ENCODE results near the gene ARHGEF26. TPM values are rescaled to one million over a fixed set of nuclear protein-coding genes. Genes with fewer than 3 reads are reported as not detected.
A peak's percentile ranks its signal among the peaks of the same experiment; 100 is the strongest.

Gene ARHGEF26
- total RNA-seq, 2 experiments from 2014 or later: 0.04 TPM; not detected in 1

DNA sequence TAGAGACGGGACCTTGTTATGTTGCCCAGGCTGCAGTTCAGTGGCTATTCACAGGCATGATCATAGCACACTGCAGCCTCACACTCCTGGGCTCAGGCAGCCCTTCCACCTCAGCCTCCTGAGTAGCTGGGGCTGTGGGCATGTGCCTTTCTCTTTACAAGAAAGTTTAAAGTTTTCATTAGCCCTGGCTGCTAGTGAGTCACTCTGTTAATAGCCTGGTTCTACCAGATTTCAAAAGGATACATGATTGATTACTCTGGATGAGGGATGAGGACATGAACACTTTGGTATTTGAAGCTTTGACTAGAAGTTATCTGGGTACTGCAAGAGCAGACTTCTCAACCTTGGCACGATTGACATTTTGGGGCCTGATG, 108.0 kb downstream of the ARHGEF26 start:
- Mint-ChIP-seq H3K4me3 (no peak overlapping the region), H3K9me3 (no peaks in the 10 kb centered on the region), H3K36me3 (no peaks in the 10 kb centered on the region), H3K27me3 (peaks cover 17% of the 10 kb centered on the region), H3K4me1 (no peaks in the 10 kb centered on the region), H3K27ac (no peak overlapping the region)
- no peak for DNase-seq

DNA sequence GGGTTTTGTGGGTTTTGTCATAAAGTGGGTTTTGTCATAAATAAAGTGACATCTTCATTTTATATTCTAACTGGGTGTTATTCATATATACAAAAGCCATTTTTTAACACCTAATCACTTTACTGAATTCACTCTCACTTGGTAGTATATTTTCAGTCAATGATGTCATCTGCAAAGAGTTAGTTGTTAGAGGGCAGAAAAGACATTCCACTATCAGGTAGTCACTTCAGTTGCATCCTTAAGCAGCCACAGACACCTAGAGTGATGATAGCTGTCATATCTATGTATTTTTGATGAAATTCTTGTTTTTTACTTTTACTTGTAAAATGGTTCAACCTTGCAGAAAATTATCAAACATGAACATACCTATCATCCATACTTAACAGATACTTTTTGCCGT, 114.1 kb downstream of the ARHGEF26 start:
- Mint-ChIP-seq H3K36me3 (no peaks in the 10 kb centered on the region), H3K4me1 (no peaks in the 10 kb centered on the region), H3K27ac (no peak overlapping the region), H3K9me3 (no peaks in the 10 kb centered on the region), H3K4me3 (no peak overlapping the region), H3K27me3 (peaks cover 19% of the 10 kb centered on the region)
- DNase-seq: no peak

DNA sequence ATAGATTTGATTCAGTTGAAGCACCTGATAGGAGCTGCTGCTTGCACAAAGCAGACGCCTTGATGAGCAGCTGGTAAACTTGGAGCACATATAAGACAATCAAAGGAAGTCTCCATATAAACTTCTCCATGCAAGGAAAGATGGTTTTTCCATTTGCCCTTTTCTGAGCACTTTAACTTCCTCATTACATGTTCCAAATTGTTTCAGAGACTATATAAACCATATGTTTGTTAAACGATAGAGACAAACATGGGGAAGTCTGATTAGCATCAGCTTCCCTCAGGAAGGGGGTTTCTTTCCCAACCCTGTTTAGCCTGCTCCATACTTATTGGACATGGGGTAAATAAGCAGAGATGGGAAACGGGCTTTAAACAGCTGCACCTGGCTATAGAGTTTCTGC, 115.1 kb downstream of the ARHGEF26 start:
- DNase-seq: no peak
- no peak overlapping the region for H3K27ac Mint-ChIP-seq
- no peaks in the 10 kb centered on the region for H3K36me3 Mint-ChIP-seq
- H3K4me1 Mint-ChIP-seq: no peaks in the 10 kb centered on the region
- peaks cover 16% of the 10 kb centered on the region for H3K27me3 Mint-ChIP-seq
- H3K9me3 Mint-ChIP-seq: no peaks in the 10 kb centered on the region
- no peak overlapping the region for H3K4me3 Mint-ChIP-seq

DNA sequence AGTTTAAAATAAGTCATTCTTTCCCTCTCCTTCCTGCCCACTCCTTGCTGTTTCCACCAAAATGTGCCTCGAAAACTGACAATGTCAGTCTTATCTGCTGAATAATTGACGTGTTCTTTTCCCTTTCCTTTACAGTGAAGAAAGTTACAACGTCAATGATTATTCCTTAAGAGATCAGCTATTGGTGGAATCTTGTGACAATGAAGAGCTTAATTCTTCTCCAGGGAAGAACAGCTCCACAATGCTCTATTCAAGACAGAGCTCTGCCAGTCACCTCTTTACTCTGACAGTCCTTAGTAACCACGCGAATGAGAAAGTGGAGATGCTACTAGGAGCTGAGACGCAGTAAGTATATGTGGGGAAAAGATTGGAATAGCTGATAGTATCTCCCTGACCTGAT, 119.0 kb downstream of the ARHGEF26 start:
- no peak overlapping the region for H3K4me3 Mint-ChIP-seq
- no peaks in the 10 kb centered on the region for H3K4me1 Mint-ChIP-seq
- no peaks in the 10 kb centered on the region for H3K27me3 Mint-ChIP-seq
- DNase-seq: no peak
- no peak overlapping the region for H3K27ac Mint-ChIP-seq
- H3K36me3 Mint-ChIP-seq: no peaks in the 10 kb centered on the region
- no peaks in the 10 kb centered on the region for H3K9me3 Mint-ChIP-seq

- no peak for DNase-seq
- no peak overlapping the region for H3K4me3 Mint-ChIP-seq
- H3K27ac Mint-ChIP-seq: no peak overlapping the region
- no peaks in the 10 kb centered on the region for H3K36me3 Mint-ChIP-seq
- H3K9me3 Mint-ChIP-seq: no peaks in the 10 kb centered on the region
- H3K4me1 Mint-ChIP-seq: no peaks in the 10 kb centered on the region
- H3K27me3 Mint-ChIP-seq: no peaks in the 10 kb centered on the region
Measured at GRCh38 chr3:154241496-154241895, 120.3 kb downstream of the ARHGEF26 start.

DNA sequence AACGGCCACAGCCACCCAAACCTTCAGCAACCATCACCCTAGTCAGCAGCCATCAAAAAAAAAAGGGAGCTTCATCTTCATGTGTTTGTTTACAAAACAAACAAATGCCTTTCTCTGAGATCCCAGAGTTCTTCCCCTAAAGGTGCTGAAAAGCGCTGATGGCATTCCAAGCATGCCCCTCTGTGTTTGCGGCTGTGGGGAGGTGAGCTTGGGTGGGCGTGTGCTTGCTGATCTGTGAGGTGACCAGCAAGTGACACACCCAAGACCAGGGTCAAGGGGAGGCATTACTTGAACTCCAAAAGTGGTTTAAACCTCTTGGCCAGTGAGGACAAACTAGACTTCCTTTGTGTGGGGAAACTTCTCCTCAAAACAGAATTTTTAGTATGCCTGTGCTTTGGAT, 121.6 kb downstream of the ARHGEF26 start:
- H3K9me3 Mint-ChIP-seq: no peaks in the 10 kb centered on the region
- DNase-seq: no peak
- H3K4me3 Mint-ChIP-seq: no peak overlapping the region
- no peaks in the 10 kb centered on the region for H3K4me1 Mint-ChIP-seq
- H3K27me3 Mint-ChIP-seq: no peaks in the 10 kb centered on the region
- no peak overlapping the region for H3K27ac Mint-ChIP-seq
- peaks cover 2% of the 10 kb centered on the region for H3K36me3 Mint-ChIP-seq

- DNase-seq: no peak
- no peaks in the 10 kb centered on the region for H3K9me3 Mint-ChIP-seq
- peaks cover 5% of the 10 kb centered on the region for H3K36me3 Mint-ChIP-seq
- H3K4me3 Mint-ChIP-seq: no peak overlapping the region
- no peak overlapping the region for H3K27ac Mint-ChIP-seq
- no peaks in the 10 kb centered on the region for H3K27me3 Mint-ChIP-seq
- no peaks in the 10 kb centered on the region for H3K4me1 Mint-ChIP-seq
Measured at GRCh38 chr3:154243353-154243752, 122.2 kb downstream of the ARHGEF26 start.

DNA sequence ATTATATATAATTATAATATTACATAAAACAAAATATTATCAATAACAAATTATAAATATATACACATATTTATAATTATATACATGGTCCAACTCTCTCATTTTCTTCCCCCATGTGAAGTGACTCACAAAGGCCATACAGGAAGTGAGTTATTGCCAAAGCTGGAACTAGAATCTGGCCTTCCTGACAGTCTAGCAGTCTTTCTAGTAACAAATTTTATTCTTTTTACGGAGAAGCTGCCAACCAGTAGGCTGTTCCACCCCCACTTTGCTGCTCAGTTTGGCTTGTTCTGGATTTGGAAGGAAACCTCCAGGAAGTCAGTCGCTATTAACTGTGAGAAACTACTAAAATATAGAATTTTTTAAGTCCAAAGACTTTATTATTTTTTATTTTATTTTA, 123.5 kb downstream of the ARHGEF26 start:
- Mint-ChIP-seq H3K36me3 (peaks cover 8% of the 10 kb centered on the region), H3K4me3 (no peak overlapping the region)

DNA sequence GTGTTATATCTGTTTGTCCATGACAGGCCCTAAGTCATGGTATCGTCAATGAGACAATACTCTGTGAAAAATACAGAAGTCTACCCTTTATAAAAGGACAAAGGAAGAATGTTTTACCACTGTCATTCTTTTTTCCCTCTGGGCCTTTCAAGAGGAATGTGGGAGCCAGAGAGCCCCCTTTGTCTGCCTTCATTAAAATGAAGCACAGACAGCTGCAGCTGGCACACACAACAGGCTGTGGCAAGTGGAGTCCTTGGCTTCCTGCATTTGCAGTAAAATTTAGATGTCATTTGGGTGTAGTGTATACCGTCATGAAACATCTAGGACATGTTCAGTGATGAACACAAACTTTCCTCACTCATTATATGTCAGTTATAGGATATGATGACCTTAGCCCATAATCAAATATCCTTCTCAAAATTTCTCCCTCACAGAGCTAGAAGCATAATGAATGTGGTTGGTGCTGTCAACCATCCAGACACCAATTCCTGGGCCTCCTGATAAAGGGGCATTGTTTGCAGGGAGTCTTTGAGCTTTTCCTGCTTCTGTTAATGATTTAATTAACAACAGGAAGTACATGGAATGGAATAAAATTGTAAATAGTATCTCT, 126.7 kb downstream of the ARHGEF26 start:
- Mint-ChIP-seq H3K27me3 (no peaks in the 10 kb centered on the region), H3K9me3 (no peaks in the 10 kb centered on the region), H3K4me3 (no peak overlapping the region), H3K4me1 (peaks cover 1% of the 10 kb centered on the region), H3K36me3 (peaks cover 18% of the 10 kb centered on the region), H3K27ac (no peak overlapping the region)
- DNase-seq: no peak

More for the DNA sequence above, 123.5 kb downstream of the ARHGEF26 start:
- Mint-ChIP-seq H3K9me3 (no peaks in the 10 kb centered on the region), H3K4me1 (no peaks in the 10 kb centered on the region), H3K27ac (no peak overlapping the region), H3K27me3 (no peaks in the 10 kb centered on the region)
- no peak for DNase-seq

DNA sequence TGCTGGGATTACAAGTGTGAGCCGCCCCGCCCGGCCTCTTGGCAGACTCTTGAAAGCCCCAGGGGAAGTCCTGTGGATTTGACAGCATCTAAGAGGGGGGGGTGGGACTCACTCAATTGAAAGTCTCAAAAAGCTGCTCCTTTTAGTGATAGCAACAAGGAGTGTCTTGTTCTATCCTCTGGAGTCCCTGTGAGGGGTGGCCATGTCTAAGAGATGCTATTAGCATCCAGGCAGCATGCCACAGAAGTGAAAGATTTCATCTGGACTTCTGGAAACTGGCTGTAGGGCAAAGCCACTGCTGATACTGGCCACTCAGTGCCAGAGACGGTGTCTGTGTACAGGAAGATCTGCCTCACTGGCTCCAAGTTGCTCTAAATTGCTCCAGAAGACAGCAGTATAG, 129.1 kb downstream of the ARHGEF26 start:
- H3K9me3 Mint-ChIP-seq: no peaks in the 10 kb centered on the region
- no peak for DNase-seq
- no peak overlapping the region for H3K27ac Mint-ChIP-seq
- peaks cover 24% of the 10 kb centered on the region for H3K36me3 Mint-ChIP-seq
- peaks cover 2% of the 10 kb centered on the region for H3K4me1 Mint-ChIP-seq
- H3K27me3 Mint-ChIP-seq: no peaks in the 10 kb centered on the region
- H3K4me3 Mint-ChIP-seq: no peak overlapping the region

DNA sequence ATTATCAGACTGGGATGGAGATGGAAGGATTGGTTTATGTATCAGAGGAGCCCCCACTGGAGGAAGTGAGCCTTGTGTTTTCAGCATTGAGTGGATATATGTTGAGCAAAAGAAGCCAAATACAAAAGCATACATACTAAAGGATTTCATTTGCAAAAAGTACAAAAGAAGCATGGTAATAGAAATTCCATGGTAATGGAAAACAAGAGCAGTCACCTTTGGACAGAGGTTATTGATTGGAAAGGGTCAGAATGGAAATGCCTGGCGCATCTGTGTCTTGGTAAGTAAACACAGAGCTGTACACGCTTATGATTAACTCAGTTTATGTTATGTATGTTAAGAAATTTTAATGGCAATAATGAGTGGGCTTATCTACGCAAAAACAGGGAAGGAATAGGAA, 130.4 kb downstream of the ARHGEF26 start:
- H3K27ac Mint-ChIP-seq: no peak overlapping the region
- peaks cover 26% of the 10 kb centered on the region for H3K36me3 Mint-ChIP-seq
- no peaks in the 10 kb centered on the region for H3K27me3 Mint-ChIP-seq
- H3K9me3 Mint-ChIP-seq: no peaks in the 10 kb centered on the region
- DNase-seq: no peak
- peaks cover 2% of the 10 kb centered on the region for H3K4me1 Mint-ChIP-seq
- H3K4me3 Mint-ChIP-seq: no peak overlapping the region

- peaks cover 2% of the 10 kb centered on the region for H3K4me1 Mint-ChIP-seq
- H3K27me3 Mint-ChIP-seq: no peaks in the 10 kb centered on the region
- peaks cover 24% of the 10 kb centered on the region for H3K36me3 Mint-ChIP-seq
- no peaks in the 10 kb centered on the region for H3K9me3 Mint-ChIP-seq
- no peak overlapping the region for H3K27ac Mint-ChIP-seq
- no peak overlapping the region for H3K4me3 Mint-ChIP-seq
- DNase-seq: peak; percentile 55
Measured at GRCh38 chr3:154252759-154253638, 131.8 kb downstream of the ARHGEF26 start.

DNA sequence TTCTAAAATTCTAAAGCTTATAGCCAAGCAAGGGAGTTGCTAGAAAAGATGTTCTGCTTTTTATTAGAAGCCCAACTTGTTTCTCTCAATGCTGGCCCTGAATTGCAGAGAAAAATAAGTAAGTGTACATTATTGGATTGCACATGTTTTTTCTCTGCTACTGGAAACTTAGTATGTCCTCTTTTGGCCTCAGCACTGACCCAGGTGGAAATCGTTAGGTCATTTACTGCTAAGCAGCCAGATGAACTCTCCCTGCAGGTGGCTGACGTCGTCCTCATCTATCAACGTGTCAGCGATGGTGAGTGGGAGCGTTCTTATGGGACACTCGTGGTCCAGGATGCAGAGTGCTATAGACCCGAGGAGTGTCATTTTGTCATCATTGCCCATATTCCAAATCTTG, 133.3 kb downstream of the ARHGEF26 start:
- Mint-ChIP-seq H3K4me3 (no peak overlapping the region), H3K27ac (no peak overlapping the region), H3K36me3 (peaks cover 34% of the 10 kb centered on the region), H3K27me3 (no peaks in the 10 kb centered on the region), H3K4me1 (peaks cover 2% of the 10 kb centered on the region), H3K9me3 (no peaks in the 10 kb centered on the region)
- DNase-seq: no peak

DNA sequence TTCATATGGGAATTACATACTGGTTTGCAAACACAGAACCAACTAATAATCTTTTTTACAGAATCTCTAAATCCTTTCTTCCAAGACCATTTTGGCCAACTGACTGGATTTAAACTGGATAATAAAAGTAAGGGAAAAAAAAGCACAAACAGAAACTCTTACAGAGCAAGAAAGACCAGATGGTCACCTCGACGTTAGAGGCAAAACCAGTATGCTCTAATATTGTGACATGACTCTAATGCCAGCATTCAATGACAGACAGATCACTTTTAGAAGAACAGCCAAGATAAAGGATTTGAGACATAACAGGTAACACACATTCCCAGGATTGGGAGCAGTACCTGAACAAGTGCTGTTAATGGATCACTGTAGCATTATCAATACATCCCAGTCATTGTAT, 152.2 kb downstream of the ARHGEF26 start:
- Mint-ChIP-seq H3K36me3 (peaks cover 65% of the 10 kb centered on the region), H3K4me3 (no peak overlapping the region), H3K4me1 (peaks cover 6% of the 10 kb centered on the region), H3K27ac (no peak overlapping the region), H3K9me3 (peaks cover 4% of the 10 kb centered on the region), H3K27me3 (no peaks in the 10 kb centered on the region)
- DNase-seq: no peak

- H3K27me3 Mint-ChIP-seq: no peaks in the 10 kb centered on the region
- H3K27ac Mint-ChIP-seq: peak overlapping the region; percentile 26
- H3K9me3 Mint-ChIP-seq: peaks cover 3% of the 10 kb centered on the region
- no peak overlapping the region for H3K4me3 Mint-ChIP-seq
- peaks cover 6% of the 10 kb centered on the region for H3K4me1 Mint-ChIP-seq
- H3K36me3 Mint-ChIP-seq: peaks cover 62% of the 10 kb centered on the region
- no peak for DNase-seq
Measured at GRCh38 chr3:154274348-154274747, 153.2 kb downstream of the ARHGEF26 start.

DNA sequence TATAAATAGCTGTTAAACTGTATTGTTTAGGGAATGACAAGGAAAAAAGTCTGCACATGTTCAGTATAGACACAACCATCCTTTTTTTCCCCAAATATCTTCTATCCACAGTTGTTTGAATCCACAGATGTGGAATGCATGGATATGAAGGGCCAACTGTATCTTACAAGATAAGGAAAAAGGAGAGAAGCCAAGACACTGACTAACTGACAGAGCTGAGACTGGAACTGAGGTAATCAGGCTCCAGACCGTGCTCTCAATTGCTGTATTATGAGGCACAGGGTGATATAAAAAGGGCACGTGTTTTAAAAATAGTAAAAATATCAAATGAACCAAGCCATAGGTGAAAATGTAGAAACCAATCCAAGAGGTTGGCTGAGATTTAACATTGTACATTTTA, 154.1 kb downstream of the ARHGEF26 start:
- peaks cover 6% of the 10 kb centered on the region for H3K4me1 Mint-ChIP-seq
- no peak overlapping the region for H3K4me3 Mint-ChIP-seq
- H3K27me3 Mint-ChIP-seq: no peaks in the 10 kb centered on the region
- no peak for DNase-seq
- no peak overlapping the region for H3K27ac Mint-ChIP-seq
- peaks cover 3% of the 10 kb centered on the region for H3K9me3 Mint-ChIP-seq
- H3K36me3 Mint-ChIP-seq: peaks cover 54% of the 10 kb centered on the region
